ENCODE measurements around the gene CAPN7.

Gene CAPN7

DNA sequence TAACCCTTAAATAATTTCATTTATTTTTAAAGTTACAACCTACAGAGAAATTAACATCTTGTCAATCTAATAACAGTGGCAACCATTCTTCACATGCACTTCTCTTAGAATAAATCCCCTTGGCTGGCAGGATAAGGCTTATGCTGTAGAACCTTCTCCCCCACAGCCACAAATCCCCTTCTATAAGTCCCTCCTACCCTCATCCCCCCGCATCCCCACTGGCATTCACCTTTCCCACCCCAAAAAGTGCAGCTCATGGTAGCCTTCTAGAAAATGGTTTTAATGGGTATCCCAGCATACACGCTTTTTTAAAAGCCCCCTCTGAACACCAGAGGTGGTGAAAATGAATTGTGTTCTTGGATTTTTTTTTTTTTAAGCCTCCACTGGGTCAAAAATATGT lies 49.2 kb downstream of the CAPN7 start:
- DNase-seq = no peak

DNA sequence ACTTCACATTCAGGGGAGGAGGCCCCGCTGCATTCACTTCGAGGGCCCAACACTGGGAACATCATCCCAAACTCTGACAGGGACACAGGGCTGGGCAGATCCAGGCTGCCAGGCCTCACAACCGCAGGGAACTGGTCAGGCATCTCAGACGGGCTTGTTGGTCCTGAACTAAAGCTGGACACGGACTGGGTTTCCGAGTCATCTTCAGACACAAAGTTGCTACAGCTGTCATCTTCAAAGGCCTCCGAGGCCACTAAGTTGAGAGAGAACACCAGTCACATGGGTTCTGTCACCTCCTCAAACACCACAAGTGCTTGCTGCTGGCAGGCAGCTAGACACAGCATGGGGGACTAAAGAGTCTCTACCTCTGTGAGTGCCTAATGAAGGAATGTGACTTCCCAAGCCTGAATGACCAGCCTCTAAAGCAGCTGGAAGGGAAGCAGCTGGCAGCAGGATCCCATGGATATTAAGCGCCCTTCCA lies 50.9 kb downstream of the CAPN7 start:
- DNase-seq = no peak

DNA sequence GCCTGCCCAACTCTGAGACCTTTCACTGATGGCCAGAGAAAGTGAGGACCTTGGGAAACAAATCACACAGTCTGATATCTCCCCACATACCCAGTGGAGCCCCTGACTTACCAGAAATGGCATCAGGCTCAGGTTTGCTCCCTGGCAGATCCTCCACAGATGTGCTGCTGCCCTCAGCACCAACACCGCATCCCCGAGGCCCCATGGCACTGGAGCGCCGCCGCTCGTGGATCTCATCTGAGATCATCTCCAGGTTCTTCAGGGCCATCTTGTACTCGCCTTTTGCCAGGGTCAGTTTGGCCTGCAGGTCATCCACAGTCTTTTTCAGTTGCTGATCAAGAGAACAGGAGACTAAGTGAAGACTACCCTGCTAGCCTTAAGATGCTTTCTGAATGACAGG lies 52.7 kb downstream of the CAPN7 start:
- DNase-seq = no peak

DNA sequence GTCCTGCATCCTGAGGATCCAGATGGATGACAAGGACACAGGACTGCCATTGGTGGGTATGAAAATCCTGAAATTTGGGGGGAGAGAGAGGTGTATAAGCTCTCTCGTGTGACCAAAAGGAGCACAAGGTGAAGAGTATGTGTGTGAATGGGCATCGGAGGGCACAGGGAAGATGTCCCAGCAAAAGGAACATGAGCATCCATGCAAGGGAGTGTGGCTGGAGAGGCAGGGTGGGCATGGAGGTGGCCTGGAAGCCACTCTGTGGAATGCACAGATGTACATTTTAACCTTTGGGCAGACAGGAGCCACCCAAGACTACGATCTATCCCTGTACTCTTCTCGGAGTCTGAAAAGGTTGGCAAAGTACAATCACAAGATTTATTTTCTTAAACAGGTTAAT lies 54.5 kb downstream of the CAPN7 start:
- no peak for DNase-seq

DNA sequence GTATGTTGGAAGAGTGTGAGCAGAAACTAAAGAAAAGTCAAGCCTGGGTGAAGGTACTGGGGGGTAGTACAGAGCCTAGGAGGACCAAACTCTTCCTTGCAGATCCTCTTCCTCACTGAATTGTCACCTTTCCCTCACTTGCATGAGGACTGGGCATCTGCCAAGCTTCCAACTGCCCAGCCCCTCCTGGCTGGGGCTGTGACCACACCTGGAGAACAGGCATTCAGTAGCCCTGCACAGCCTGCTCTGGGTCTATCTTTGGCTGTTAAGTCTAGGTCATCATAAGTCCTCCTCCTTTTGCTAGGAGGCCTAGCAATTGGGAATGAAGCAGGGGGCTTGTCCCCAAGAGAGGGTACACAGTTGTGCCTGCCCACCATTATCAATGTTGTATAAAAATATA lies 55.2 kb downstream of the CAPN7 start:
- no peak for DNase-seq

DNA sequence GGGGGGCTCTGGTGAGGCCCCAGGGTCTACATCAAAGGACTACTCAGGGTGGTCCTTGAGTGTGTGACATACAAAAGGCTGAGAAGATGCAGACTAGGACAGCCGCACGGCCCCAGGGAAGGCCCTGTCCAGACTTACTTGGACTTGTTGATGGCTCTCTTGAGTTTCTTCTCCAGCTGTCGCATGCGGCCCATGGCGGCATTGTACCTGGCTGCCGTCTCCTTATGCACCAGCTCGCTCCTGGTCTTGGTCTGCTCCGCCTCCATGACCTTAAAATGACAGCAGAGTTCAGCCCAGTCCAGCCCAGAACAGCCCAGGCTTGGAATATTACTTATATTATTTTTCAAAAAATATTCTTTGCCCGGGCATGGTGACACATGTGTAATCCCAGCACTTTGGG lies 56.0 kb downstream of the CAPN7 start:
- no peak for DNase-seq

DNA sequence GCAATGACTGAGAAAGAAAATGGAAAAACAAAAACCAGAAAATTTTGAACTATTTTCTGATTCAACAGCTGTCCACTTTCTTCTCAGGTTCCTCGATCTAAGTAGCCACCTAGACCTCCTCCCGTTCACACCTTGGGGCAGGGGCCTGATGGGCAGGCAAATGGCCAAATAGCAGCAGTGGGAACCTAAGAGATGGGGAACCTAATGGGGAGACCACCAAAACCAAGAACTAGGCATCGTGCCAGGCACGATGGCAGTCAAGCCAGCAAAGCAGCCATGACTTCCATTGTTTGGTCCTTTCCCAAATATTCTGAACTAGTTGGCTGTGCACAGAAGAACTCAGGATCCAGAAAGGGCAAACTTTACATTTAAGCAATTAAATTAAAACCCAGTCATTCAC lies 57.1 kb downstream of the CAPN7 start:
- DNase-seq = no peak

DNA sequence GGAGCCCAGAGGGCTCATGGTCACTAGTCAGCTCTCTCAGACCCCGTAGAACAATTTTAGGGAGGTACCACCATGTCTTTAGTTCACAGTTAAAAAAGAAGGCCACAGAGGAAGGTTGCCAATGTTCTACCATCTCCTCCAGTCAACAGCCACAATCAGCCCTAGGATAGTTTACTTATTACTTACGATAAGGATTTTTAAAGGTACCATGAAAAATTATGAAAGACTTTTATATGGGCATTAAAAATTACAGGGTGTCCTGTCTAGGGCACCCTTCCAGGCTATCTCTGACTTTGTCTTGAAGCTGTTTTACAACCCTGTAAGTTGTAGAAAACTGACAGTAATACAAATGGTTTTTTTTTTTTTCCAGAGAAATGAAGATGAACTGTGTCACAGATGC lies 57.9 kb downstream of the CAPN7 start:
- DNase-seq = no peak

DNA sequence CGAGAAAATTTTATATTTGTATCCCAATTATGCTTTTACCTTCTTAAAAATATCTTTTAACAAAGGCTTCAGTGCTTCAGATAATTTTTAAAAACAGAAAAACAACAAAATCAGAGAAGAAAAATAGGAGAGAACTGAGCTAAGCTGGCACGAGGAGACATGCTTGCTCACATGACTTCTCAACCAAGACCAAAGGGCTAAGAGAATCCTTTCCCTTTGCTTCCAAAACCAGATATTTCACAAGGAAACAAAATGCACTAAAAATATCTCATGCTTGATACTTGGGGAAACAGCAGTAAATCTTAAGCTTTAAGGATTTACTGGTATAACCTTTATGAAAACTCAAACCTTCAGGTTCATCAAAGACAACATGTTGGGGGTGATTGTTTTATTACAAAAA lies 58.4 kb downstream of the CAPN7 start:
- no peak for DNase-seq

DNA sequence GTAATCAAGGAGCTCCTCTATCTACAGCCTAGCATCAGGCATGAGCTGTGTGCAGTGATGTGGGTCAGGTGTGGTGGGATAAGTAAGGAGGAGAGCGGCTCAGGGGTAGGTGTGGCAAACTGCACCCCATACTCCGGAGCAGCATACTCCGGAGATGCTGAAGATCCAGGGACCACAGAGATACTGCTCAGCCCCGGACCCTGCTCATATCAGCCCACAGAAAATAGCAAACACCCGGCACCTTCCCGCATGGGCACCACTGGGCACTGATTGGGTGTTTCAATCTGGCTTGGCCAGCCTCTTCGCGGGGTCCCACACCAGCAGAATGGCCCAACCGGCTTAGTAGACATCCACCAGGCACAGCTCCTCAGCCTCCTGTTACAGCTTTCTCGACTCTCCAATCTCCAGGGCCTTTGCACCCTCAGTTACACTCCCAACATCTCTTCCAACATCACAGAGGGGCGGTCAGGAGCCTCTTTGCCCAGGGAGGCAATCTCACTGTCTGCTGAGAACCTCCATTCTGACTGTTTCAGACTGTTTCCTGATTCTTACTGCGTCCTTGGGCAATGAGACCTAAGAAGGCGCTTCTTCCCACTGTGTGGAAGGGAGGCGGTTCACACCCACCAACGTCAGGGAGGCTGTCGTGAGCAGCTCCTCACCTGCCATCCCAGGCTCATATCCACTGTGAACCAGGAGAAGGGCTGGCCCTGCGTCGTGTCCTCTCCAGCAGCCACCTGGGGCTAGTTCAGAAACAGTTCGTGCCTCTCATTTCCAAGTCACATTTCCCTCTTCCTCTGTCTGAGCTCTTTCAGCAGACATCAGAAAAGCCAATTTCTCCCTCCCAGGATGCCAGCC lies 59.8 kb downstream of the CAPN7 start:
- DNase-seq = no peak

DNA sequence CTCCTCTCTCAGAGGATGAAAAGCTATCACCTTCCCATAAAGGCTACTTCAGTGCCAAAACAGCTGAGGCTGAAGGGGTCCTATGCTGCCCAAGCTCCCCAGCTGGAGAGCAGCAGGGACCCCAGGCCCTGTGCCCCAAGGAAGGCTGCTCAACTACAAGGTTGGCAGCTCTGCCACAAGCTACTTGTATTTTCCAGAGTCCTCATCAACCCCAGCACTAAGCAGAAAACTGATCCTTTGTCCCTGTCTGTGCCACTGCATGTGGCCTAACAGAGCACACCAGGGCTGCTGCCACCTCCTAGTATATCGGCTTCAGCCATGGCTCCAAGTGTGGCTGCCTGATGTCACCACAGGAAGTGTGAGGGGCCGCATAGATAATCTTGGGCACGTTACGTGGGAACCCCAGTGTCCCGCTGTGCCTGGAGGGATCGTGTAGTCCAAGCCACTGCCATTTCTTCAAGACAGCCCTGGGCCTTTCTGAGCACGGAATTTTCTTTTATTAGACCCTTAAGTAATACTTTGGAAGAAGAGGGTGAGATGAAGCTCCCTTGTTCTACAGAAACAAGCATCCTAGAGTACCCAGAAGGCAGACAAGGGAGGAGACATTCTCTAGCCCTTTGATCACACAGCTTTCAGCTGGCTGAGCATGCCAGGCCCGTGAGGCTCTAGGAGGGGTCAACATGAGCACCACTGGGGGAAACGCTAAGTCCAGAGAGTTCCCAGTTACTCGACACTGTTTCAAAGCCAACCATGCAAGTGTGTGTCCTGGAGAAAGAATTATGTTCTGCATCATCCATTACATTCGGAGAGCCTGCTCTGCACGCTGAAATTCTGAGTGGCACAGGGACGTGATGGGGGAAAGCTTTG lies 60.7 kb downstream of the CAPN7 start:
- no peak for DNase-seq

DNA sequence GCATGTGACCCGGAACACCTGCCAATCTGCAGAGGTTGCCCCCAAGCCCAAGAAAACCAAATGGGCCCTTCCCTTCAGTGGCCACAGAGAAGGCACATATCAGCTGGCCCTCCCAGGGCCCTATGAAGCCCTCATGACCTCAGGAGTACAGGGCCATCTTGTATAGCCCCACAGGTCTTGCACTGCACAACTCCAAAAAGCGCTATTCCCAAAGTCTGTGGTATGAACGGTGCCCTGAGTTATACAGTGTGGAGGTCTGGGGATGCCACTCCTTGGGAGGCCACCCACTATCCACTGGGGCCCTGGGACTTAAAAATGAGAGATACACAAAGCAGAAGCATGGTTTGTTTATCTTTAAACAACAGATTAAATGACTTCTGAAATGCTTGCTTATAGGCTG lies 61.5 kb downstream of the CAPN7 start:
- no peak for DNase-seq

DNA sequence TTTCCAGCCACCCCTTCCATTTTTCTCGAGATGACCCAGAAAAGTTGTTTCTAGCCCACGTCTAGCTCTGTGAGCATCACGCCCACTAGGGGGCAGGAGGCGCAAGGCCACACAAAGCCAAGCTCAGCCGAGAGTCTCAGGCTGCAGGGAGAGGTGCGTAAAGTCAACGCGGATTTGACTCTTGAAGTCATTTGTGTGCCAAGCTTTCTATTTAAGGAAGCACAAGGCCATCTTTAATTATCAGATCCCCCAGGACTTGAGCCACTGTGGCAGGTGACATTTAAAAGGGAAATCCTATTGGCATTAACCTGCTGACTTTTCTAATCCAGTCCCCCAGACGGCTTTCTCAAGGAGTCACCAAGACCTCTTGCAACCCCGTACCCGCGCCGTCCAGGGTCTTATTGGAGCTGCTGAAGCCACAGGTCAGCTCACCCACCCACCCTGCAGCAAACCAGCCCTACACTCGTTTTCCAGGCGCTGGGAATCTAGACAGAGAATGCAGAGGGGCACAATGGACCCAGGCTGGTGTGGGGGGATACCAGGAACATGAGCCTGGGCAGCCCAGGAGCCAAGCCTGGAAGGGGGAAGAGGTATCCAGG lies 62.1 kb downstream of the CAPN7 start:
- peak; percentile 87 for DNase-seq

DNA sequence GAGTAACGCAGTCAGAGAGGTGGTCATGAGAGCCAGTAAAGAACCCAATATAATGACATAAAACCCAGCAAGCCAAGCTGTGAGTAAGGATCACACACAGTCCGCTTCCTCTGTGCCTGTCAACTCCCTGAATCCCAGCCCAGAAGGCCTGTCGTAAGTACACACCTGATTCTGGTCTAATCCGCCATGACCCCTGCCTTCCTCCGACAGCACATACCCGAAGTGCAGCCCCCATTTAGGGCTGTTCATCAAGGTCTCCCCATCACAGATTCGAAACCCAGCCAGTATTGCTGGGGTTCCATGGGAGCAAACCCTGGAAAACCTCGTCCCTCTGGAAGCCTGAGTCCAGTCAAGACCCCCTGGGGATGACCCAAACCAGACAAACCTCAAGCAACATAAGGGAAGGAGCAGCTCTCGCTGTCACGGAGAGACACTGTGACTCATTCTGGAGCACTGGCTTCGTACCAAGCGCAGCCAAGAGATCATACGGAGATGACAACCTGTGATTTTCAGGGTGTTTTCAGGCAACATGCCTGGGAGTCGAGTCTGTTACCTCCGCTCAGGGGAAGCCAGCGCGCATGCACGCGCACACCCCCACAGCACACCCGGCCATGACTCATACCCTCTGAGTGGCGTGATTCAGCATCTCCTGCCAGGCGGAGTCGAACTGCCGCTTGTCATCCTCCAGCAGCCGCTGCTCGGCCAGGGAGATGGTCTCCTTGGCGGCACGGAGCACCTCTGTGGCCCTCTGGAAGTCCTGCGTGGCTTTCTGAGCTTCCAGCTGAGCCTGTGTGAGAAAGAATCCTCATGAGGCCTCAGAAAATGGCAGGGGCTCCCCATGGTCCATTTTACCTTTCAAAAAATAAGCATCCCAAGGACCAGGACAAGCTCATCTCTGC lies 63.3 kb downstream of the CAPN7 start:
- DNase-seq = peak; percentile 88

DNA sequence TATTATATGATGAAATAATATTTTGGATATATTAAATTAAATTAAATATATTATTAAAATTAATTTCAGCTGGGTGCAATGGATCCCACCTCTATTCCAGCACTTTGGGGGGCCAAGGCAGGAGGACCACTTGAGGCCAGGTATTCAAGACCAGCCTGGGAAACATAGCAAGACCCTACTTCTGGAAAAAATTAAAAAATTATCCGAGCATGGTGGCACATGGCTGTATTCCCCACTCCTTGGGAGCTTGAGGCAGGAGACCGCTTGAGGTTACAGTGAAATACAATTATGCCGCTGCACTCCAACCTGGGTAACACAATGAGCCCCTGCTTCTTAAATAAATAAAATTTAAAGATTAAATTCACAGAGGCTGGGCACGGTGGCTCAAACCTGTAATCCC lies 65.0 kb downstream of the CAPN7 start:
- DNase-seq = no peak

DNA sequence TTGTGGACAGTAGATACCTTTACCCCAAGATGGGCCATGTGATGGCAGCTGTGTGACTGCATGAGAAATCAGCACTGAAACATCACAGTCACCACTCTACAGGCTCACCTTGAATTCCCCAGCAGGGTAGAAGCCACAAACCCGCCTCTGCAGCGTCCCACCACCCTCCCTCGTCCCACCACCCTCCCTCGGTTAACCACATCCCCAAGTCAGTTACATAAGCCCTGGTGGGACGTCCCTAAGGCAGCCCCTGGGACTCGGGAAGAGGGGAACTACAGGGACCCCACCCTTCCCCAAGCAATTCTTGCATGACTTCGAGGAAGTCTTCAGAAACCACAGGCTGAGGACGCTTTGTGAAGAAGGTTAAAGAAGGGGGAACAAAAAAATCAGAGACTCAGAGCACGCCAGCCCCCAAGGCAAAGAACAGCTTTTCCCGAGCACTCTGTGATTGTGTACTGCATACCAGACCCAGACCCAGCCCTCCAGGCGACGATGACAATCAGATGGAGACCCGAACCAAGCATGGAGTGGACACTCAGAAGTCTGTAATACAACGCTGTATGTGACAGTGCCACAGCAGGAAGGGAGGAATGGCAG lies 65.8 kb downstream of the CAPN7 start:
- peak; percentile 92 for DNase-seq

DNA sequence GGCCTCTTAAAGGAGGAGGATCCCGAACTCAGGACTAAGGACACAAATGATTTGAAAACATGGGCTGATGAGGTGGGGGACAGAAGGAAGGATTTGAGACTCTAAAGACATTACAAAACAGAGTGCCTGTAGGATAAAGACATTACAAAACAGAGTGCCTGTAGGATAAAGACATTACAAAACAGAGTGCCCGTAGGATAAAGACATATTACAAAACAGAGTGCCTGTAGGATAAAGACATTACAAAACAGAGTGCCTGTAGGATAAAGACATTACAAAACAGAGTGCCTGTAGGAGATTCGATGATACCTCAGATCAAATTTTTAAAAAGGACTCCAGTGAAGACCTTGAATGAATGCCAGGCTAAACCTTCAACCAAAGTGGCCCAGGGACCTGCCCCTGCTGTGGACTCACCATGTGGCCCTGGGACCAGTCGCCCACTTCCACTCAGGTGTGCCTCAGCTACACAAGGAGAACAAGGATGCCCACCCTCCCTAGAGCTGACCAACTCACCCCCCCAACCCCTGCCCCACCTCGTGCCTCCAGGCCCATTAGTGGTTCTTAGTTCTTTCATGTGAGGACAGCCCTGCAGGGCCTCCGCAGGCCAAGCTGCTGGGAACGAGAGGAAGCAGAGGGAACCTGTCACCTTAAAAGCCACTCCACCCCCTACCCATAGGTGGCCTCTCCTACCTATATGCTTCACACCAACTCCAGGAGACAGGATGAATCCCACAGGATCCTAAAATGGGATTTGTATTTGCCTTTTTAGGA lies 66.6 kb downstream of the CAPN7 start:
- DNase-seq = no peak

DNA sequence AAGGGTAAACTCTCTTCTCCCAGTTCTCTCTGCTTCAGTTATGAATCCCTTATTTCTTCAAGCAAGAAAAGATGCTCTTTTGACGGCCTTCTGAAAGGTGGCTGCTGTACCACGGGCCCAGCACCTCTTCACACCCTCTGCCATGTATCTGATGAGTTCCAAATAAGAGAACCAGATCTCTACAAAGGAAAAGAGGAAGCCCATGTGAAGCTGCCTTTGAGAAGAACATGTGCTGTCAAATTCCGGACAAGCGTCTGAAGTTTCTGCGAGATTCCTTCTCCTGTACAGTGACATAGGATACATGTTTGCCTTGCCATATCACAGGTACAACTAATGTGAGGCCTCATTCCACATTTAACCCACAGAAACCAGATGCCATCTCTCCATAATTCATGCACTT lies 67.2 kb downstream of the CAPN7 start:
- no peak for DNase-seq

DNA sequence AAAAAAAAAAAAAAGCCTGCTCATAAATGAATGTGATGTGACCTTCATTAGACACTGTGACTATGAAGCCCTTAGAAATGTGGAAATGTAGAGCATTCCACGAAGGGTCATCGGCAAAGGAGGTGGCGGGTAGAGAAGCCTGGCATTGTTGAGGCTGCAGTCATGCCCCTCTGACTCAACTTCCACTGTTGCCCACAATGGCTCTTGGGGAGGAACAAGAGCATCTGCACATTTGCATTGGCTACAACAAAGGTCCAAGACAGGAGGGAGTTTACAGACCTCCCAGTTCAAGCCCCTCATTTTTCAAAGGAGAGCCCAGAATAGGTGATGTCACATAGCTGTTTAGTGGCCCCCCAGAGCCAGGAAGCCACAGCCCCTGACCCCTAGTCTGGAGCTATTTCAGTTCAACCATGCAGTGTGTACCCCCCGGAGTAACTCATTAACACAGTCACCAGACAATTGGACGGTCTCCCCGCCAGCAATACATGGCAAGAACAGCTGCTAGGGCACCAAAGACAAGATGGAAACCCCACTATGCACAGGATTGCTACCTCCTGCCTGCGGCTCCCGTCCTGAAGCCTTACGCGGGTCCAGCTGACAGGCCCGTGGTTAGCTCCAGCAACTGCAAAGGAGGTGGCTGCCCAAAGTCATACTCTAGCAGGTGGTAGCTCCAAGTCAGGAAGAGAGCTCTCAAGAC lies 70.1 kb downstream of the CAPN7 start:
- no peak for DNase-seq

DNA sequence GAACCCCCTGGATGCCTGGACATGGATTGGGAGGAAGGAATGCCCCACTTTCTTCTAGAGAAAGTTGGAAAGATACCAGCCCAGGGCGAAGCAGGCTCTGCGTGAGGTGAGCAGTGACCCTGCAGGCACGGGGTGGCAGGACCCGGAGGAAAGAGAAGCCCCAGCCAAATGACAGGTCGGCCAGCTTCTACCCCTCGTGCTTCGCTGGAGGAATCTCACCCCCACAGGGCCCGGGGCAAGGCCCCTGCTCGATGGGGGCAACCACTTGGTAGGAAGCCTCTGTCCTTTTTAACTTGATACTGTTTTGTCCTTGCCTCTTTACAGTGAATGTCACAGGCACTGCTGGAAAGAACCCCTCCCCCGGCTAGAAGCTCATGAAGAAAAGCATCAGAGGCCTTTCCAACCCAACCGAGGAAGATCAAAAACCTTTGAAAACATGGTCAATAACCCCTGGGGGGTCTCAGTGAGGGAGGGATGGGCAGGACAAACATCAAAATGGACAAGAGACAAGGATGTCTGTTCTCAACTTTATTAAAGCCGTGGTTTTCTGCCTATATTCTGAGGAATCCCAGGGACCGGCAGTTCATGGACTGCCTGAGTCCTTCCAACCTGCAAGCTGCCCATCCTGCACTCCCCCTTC lies 71.9 kb downstream of the CAPN7 start:
- DNase-seq = no peak

Measured in CD4-positive, alpha-beta T cell treated with Interleukin-12 subunit alpha and Interleukin-12 subunit beta, for 1 hour (primary cell).